WTC11 (cell line): ENCODE measurements around the gene BCO1. TPM values are rescaled to one million over a fixed set of nuclear protein-coding genes. Genes with fewer than 3 reads are reported as not detected.

ENCODE experiments used
- ATAC-seq: fragments of 200-7000 bp; cut with Tn5 transposase; 2 replicates; pipeline ENCODE4 v1.10.0; 2021; ENCODE audit warnings: mild to moderate bottlenecking, moderate library complexity
- CTCF ChIA-PET: fragments of 300-600 bp; sonication (Branson Sonifier 250); formaldehyde crosslinking; loops from one replicate; lab custom pipeline; 2021; ENCODE audit warnings: antibody characterized with exemption; lab: Charles Lee
- POLR2A ChIA-PET: fragments of 350-600 bp; sonication (Branson Sonifier 250); formaldehyde crosslinking; loops from one replicate; lab custom pipeline; 2021; ENCODE audit warnings: antibody characterized with exemption; lab: Charles Lee
- DNase-seq: peaks from one replicate; pipeline ENCODE4 v3.0.0; 2021; ENCODE audit warnings: low spot score
- H3K27ac Mint-ChIP-seq: 2 replicates; pipeline ENCODE4 v1.8.0; 2021; ENCODE audit warnings: mixed read lengths
- H3K27me3 Mint-ChIP-seq: 2 replicates; pipeline ENCODE4 v1.8.0; 2021; ENCODE audit warnings: low read depth, mild to moderate bottlenecking, moderate library complexity, mixed read lengths
- H3K36me3 Mint-ChIP-seq: 2 replicates; pipeline ENCODE4 v1.8.0; 2021; ENCODE audit warnings: mixed read lengths
- H3K4me1 Mint-ChIP-seq: 2 replicates; pipeline ENCODE4 v1.8.0; 2022; ENCODE audit warnings: mixed read lengths
- H3K4me3 Mint-ChIP-seq: 2 replicates; pipeline ENCODE4 v1.8.0; 2021; ENCODE audit warnings: mild to moderate bottlenecking, moderate library complexity, mixed read lengths
- H3K9me3 Mint-ChIP-seq: 2 replicates; pipeline ENCODE4 v1.8.0; 2021; ENCODE audit warnings: mixed read lengths
- ATF3 ChIP-seq: sonication (generic); formaldehyde crosslinking; conservative IDR thresholded peaks from 2 replicates; pipeline ENCODE4 v1.8.1; 2022; ENCODE audit warnings: mild to moderate bottlenecking, missing genetic modification reagents
- CREB1 ChIP-seq: sonication (generic); formaldehyde crosslinking; IDR thresholded peaks from 2 replicates; pipeline ENCODE4 v1.8.0; 2023; ENCODE audit warnings: mild to moderate bottlenecking, missing genetic modification reagents
- CREM ChIP-seq: sonication (generic); formaldehyde crosslinking; IDR thresholded peaks from 2 replicates; pipeline ENCODE4 v1.8.1; 2022; ENCODE audit warnings: mild to moderate bottlenecking, missing genetic modification reagents, moderate library complexity
- ERG ChIP-seq: fragments of 250-450 bp; sonication (Bioruptor Pico); IDR thresholded peaks from 2 replicates; pipeline ENCODE4 v1.8.0; 2021; ENCODE audit warnings: mild to moderate bottlenecking
- ESRRA ChIP-seq: sonication (generic); formaldehyde crosslinking; IDR thresholded peaks from 2 replicates; pipeline ENCODE4 v1.8.1; 2022; ENCODE audit warnings: mild to moderate bottlenecking, missing genetic modification reagents, borderline replicate concordance
- ETV6 ChIP-seq: sonication (generic); formaldehyde crosslinking; IDR thresholded peaks from 2 replicates; pipeline ENCODE4 v1.8.1; 2022; ENCODE audit warnings: mild to moderate bottlenecking, missing genetic modification reagents
- GRHL2 ChIP-seq: fragments of 250-450 bp; sonication (Bioruptor Pico); IDR thresholded peaks from 2 replicates; pipeline ENCODE4 v1.8.0; 2022; ENCODE audit warnings: mild to moderate bottlenecking, moderate library complexity; ENCODE audit not compliant: insufficient replicate concordance, severe bottlenecking
- MAX ChIP-seq: sonication (generic); formaldehyde crosslinking; IDR thresholded peaks from 2 replicates; pipeline ENCODE4 v1.8.0; 2022; ENCODE audit warnings: mild to moderate bottlenecking, missing genetic modification reagents
- MYBL2 ChIP-seq: sonication (generic); formaldehyde crosslinking; IDR thresholded peaks from 2 replicates; pipeline ENCODE4 v1.8.1; 2023; ENCODE audit warnings: mild to moderate bottlenecking, moderate library complexity, missing genetic modification reagents
- NFYB ChIP-seq: sonication (generic); formaldehyde crosslinking; conservative IDR thresholded peaks from 2 replicates; pipeline ENCODE4 v1.8.0; 2022; ENCODE audit warnings: low read depth, missing genetic modification reagents
- OVOL2 ChIP-seq: fragments of 250-450 bp; sonication (Bioruptor Pico); IDR thresholded peaks from 2 replicates; pipeline ENCODE4 v1.9.0; 2021; ENCODE audit warnings: mild to moderate bottlenecking, borderline replicate concordance
- TCF7 ChIP-seq: sonication (generic); formaldehyde crosslinking; IDR thresholded peaks from 2 replicates; pipeline ENCODE4 v1.8.0; 2022; ENCODE audit warnings: mild to moderate bottlenecking, low read depth, missing genetic modification reagents, moderate library complexity
- TEAD4 ChIP-seq: sonication (generic); formaldehyde crosslinking; IDR thresholded peaks from 2 replicates; pipeline ENCODE4 v1.8.0; 2022; ENCODE audit warnings: mild to moderate bottlenecking, missing genetic modification reagents
- ZBTB43 ChIP-seq: sonication (generic); formaldehyde crosslinking; IDR thresholded peaks from 2 replicates; pipeline ENCODE4 v1.8.1; 2023; ENCODE audit warnings: mild to moderate bottlenecking, missing genetic modification reagents
- ZNF121 ChIP-seq: sonication (generic); formaldehyde crosslinking; IDR thresholded peaks from 2 replicates; pipeline ENCODE4 v1.8.0; 2023; ENCODE audit warnings: missing genetic modification reagents
- ZNF281 ChIP-seq: sonication (generic); formaldehyde crosslinking; IDR thresholded peaks from 2 replicates; pipeline ENCODE4 v1.8.0; 2023; ENCODE audit warnings: mild to moderate bottlenecking, missing genetic modification reagents
- ZNF671 ChIP-seq: fragments of 250-450 bp; sonication (Bioruptor Pico); IDR thresholded peaks from 2 replicates; pipeline ENCODE4 v1.8.0; 2021; ENCODE audit warnings: mild to moderate bottlenecking
- total RNA-seq: library from RNA; stranded (reverse); gene quantifications from 3 replicates; pipeline ENCODE4 v1.2.3, GENCODE V29; 2021

BCO1 gene
- total RNA-seq, 1 experiment from 2014 or later = 0.15 TPM

GRCh38 chr16:81307770-81308169, 69.3 kb downstream of the BCO1 start:
- Mint-ChIP-seq H3K4me1 (peaks cover 12% of the 10 kb centered on the region), H3K27ac (0 out of 2 replicates have a peak overlapping the region, but pooled peaks have one; percentile 18), H3K36me3 (no peaks in the 10 kb centered on the region), H3K27me3 (no peaks in the 10 kb centered on the region; the same call in 1 of the 2 replicates), H3K9me3 (no peaks in the 10 kb centered on the region), H3K4me3 (no peak overlapping the region)
- POLR2A ChIA-PET = no interaction called here
- DNase-seq (no peak), ATAC-seq (no peak)
- CTCF ChIA-PET = no interaction called here
- no peak for TF ChIP-seq TCF7 (CRISPR knock-in tag)
- no peak for TF ChIP-seq CREB1 (CRISPR knock-in tag)
- no peak for TF ChIP-seq CREM (CRISPR knock-in tag)
- TF ChIP-seq ZNF281 (CRISPR knock-in tag) = no peak
- no peak for TF ChIP-seq GRHL2 (CRISPR knock-in tag)
- TF ChIP-seq ATF3 (CRISPR knock-in tag) = no peak
- TF ChIP-seq OVOL2 = no peak

GRCh38 chr16:81310045-81310644, 71.7 kb downstream of the BCO1 start:
- CTCF ChIA-PET = interaction anchor here (1.1 kb wide), 1 partner anchor 274 kb away, joined by 3 read pairs; the partner anchor contains the start of gene ATMIN
- no peak for ATAC-seq
- H3K36me3 Mint-ChIP-seq = peaks cover 3% of the 10 kb centered on the region
- peaks cover 24% of the 10 kb centered on the region for H3K4me1 Mint-ChIP-seq
- TF ChIP-seq ESRRA (CRISPR knock-in tag) (no peak), ZNF121 (no peak), ZNF671 (CRISPR knock-in tag) (no peak), ETV6 (CRISPR knock-in tag) (no peak), CREM (CRISPR knock-in tag) (no peak), TEAD4 (CRISPR knock-in tag) (no peak), MYBL2 (CRISPR knock-in tag) (no peak), NFYB (CRISPR knock-in tag) (no peak), GRHL2 (CRISPR knock-in tag) (no peak), ZBTB43 (no peak), ERG (CRISPR knock-in tag) (no peak), MAX (CRISPR knock-in tag) (no peak)
- TF ChIP-seq, all 79 proteins: peak for 0
- DNase-seq = no peak
- no peaks in the 10 kb centered on the region for H3K9me3 Mint-ChIP-seq
- H3K27me3 Mint-ChIP-seq = no peaks in the 10 kb centered on the region
- H3K27ac Mint-ChIP-seq = no peak overlapping the region; the same call in 1 of the 2 replicates
- no peak overlapping the region for H3K4me3 Mint-ChIP-seq
- POLR2A ChIA-PET = no interaction called here
